ENCODE measurements around the gene THSD4.

The THSD4 gene

DNA sequence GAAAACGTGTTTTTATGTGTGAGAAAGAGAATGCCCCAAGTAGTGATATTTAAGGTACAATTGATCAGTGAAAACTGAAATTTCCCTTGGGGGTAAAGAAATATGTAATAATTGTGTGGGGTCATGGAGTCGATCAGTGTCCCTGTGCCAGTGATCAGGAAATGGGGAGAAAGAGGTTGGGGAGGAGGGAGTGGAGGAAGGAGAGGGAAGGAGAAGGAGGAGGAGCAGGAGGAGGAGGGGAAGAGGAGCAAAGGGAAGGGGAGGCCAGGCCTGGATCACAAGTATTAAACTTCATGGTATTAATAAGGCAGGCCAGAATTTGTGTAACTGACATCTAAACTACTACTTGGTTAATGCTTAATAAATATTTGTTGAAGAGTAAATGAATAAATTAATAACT is 30.4 kb downstream of the THSD4 start:
- TF ChIP-seq, protein P1, sequence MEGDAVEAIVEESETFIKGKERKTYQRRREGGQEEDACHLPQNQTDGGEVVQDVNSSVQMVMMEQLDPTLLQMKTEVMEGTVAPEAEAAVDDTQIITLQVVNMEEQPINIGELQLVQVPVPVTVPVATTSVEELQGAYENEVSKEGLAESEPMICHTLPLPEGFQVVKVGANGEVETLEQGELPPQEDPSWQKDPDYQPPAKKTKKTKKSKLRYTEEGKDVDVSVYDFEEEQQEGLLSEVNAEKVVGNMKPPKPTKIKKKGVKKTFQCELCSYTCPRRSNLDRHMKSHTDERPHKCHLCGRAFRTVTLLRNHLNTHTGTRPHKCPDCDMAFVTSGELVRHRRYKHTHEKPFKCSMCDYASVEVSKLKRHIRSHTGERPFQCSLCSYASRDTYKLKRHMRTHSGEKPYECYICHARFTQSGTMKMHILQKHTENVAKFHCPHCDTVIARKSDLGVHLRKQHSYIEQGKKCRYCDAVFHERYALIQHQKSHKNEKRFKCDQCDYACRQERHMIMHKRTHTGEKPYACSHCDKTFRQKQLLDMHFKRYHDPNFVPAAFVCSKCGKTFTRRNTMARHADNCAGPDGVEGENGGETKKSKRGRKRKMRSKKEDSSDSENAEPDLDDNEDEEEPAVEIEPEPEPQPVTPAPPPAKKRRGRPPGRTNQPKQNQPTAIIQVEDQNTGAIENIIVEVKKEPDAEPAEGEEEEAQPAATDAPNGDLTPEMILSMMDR (conservative IDR thresholded peaks at IDR 0.05; ENCODE audit: low read depth, low read length): no peak
- no peak for DNase-seq (ENCODE audit: low read depth)
- no peak overlapping the region for H3K4me3 ChIP-seq (ENCODE audit: low read length)

DNA sequence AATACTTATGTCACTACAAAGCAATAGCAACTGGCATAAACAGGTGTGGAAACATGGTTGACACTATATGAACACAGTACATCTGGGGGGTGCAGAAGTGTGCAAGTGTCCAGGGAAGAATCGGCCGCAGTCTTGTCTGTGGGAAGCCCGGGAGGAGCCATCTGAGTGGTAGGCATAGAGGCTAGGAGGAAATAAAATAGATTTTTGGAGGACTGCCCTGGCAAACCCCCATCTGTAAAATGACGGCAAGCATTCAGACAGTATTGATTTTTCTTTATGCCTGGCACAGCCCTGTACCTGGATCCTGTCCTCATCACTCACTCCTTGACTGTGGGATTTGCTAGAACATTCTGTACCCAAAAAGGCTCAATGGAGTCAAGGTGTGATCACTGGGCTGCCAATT is 31.3 kb downstream of the THSD4 start:
- TF ChIP-seq, protein P1 (conservative IDR thresholded peaks at IDR 0.05; ENCODE audit: low read depth, low read length): no peak
- no peak for DNase-seq (ENCODE audit: low read depth)
- H3K4me3 ChIP-seq (ENCODE audit: low read length): no peak overlapping the region

DNA sequence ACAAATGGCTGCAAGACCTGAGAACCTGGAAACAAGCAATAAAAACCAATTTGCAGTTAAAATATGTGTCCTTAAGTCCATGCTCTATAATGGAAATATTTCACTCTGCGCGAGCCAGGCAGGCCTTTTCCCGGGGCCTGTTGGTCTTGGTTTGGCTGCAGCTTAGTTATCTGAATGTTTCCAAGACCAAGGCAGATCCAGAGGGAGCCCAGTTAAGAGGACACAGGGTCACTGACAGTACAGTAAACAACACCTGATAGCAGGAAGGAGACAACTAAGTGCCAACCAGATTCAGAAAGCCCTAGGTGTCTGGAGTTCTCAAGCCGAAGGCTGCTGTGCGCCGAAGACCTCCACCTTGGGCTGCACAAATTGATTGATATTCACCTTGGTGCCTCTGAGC is 32.8 kb downstream of the THSD4 start:
- TF ChIP-seq, protein P1 (conservative IDR thresholded peaks at IDR 0.05; ENCODE audit: low read depth, low read length): no peak
- no peak overlapping the region for H3K4me3 ChIP-seq (ENCODE audit: low read length)
- no peak for DNase-seq (ENCODE audit: low read depth)

DNA sequence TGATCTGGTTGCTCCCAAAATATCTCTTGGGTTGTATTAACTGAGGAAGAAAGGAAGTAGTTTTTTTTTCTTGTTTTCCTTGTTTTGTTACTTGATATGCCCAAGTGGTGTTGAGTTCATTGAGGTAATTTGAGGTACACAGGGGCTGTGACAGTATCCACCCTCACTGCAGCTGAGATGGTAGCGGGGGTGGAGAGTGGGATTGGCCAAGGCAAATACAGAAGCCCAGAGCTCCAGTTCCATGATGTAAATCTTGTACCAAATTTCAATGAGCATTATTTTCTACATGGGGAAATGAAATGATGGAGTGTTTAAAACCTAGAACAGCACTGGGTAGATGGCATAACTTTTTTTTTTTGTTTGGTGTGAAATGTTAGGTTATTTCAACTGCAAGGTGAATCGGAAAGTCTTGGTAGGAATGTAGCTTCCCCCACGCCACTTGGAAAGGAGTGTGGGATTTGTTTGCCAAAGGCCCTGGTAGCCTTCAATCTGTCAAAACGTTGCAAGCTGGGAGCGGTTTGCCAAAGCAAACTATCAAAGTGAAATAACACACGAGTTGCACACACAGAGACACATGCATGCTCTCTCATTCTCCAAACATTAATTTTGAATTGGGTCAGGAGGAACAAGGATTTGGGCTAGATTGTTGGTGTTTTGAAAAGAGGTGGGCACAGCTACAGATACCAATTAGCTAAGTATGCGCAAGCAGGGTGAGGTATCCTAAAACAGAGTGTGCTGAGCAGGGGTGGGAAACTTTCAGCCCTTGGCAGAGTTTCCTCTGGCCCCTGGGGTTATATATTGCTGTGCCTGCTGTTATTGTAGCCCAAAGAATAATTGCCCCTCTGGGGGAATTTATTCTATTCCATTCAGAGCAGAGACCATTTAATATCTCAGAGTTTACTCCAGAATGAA is 34.6 kb downstream of the THSD4 start:
- no peak for DNase-seq (ENCODE audit: low read depth)
- TF ChIP-seq, protein P1 (conservative IDR thresholded peaks at IDR 0.05; ENCODE audit: low read depth, low read length): no peak
- no peak overlapping the region for H3K4me3 ChIP-seq (ENCODE audit: low read length)

DNA sequence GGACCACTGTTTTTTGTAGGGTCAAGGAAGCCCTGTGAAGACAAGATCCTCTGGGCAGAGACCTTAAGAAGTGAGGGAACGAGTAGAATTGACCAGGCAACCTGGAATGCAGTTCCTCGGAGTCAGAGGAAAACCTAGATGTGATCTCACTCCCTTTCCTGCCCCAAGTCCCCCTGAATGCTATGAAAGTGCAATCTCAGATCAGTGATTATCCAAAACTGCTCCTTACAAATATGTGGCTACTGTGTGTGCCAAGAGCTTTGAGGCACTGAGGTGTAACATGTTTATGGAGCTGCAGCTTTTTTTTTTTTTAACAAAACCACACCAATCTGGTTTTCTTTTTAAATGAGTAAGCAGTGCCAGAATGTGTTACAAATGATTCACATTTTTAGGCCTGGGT is 35.8 kb downstream of the THSD4 start:
- TF ChIP-seq, protein P1 (conservative IDR thresholded peaks at IDR 0.05; ENCODE audit: low read depth, low read length): no peak
- H3K4me3 ChIP-seq (ENCODE audit: low read length): no peak overlapping the region
- DNase-seq (ENCODE audit: low read depth): no peak

DNA sequence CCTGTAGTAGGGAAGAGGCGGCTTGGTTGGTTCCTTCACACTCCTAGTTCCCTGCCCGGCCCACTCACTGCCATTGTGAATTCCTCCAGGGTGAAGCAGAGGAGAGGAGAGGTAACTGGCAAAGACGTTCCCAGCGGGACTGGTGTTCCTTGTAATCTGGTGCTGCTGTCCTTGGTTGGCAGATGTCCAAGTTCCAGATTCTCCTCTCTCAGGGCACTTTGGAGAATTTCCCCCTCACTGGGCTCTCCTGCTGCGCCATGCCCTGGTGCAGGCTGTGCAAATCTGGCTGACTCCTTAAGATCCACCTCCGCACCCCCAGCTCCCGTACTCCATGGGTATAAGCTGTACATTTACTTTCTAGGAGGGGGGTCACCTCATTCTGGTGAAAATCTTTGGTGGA is 37.3 kb downstream of the THSD4 start:
- H3K4me3 ChIP-seq (ENCODE audit: low read length): no peak overlapping the region
- DNase-seq (ENCODE audit: low read depth): no peak
- TF ChIP-seq, protein P1 (conservative IDR thresholded peaks at IDR 0.05; ENCODE audit: low read depth, low read length): no peak

Data from retinal pigment epithelial cell (primary cell).